ENCODE measurements around the gene AFF3.
"Not testable (repeated sequence)": the region's sequence is repeated elsewhere in the genome, so short reads cannot be mapped to it uniquely, and the experiment has no call there.

DNA sequence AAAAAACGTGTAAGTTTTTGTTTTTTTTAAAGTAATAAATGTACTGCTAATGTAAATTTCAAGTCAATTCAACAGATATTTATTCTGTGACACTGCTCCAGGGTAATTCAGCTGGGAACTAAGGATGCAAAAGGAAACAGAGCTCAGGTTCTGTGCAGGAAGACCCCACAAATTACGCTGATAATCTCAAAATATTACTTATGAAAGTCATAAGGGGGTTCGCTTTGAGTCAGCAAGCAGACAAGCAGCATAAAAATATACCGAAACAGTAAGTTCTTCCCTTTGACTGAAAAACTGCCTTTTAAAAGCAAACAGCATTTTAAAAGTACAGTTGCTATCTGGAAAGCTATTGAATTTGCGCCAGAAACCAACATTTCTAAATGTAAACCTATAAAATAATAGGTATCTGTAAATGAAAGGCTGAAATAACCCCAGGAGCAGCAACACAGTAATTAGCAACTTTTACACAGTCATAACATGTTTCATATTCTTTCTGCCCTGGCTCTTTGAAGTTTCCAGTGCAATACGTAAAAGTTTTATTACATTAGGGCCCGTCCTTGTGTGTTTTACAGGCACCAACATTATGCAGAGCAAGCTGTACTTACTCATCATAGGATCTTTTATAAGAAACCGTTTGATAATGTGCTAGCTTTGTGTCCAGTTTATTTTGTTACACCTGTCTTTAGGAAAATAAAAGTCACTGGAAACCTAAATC lies 39.8 kb downstream of the AFF3 start:
- TF ChIP-seq, protein P1, sequence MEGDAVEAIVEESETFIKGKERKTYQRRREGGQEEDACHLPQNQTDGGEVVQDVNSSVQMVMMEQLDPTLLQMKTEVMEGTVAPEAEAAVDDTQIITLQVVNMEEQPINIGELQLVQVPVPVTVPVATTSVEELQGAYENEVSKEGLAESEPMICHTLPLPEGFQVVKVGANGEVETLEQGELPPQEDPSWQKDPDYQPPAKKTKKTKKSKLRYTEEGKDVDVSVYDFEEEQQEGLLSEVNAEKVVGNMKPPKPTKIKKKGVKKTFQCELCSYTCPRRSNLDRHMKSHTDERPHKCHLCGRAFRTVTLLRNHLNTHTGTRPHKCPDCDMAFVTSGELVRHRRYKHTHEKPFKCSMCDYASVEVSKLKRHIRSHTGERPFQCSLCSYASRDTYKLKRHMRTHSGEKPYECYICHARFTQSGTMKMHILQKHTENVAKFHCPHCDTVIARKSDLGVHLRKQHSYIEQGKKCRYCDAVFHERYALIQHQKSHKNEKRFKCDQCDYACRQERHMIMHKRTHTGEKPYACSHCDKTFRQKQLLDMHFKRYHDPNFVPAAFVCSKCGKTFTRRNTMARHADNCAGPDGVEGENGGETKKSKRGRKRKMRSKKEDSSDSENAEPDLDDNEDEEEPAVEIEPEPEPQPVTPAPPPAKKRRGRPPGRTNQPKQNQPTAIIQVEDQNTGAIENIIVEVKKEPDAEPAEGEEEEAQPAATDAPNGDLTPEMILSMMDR (IDR thresholded peaks at IDR 0.05; ENCODE audit: low read depth, low read length, poor library complexity, severe bottlenecking), result not testable (repeated sequence)
- TF ChIP-seq EZH2phosphoT487 (IDR thresholded peaks at IDR 0.05; ENCODE audit: borderline replicate concordance, low read length), result not testable (repeated sequence)
